ENCODE measurements around the gene CLMN. TPM values are rescaled to one million over a fixed set of nuclear protein-coding genes. Genes with fewer than 3 reads are reported as not detected.

The CLMN gene
- total and polyA plus RNA-seq, 2 donors (not counting 1 experiment from before 2014, with no cell fraction given), result 9.6 to 51.5 TPM

DNA sequence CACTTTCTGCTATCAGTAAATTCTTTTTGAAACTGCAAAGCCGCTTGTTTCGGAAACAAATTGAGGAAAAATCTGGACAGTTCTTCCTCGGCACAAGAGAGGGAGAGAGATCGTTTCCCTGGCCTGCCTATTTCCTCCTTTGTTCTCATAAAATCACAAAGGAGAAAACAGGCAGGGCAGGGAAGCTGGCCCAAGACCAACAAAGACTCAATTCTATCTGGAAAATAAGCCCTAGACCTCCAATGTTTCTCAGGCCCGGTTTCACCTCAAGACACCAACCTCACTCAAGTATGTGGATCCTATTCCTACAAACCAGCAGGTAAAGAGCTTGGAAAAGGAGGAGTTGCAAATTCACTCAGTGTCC, 181.9 kb downstream of the CLMN start:
- no peaks in the 10 kb centered on the region for H3K9me3 ChIP-seq (ENCODE audit: control extremely low read depth in 1 of 3, control insufficient read depth in 2 of 3, insufficient read depth in 1 of 3, low read length in 2 of 3)
- ChIA-PET POLR2A (no interaction called here), CTCF (no interaction called here)
- H2AFZ ChIP-seq (ENCODE audit: insufficient read depth, low read depth, low read length, poor library complexity, severe bottlenecking), result no peak overlapping the region
- H3K27me3 ChIP-seq (replicated peaks in 1 of 4; ENCODE audit: control extremely low read depth in 1 of 4, control insufficient read depth in 3 of 4, insufficient read depth in 4 of 4, low read length in 3 of 4), result no peaks in the 10 kb centered on the region
- no peak overlapping the region for H3K9ac ChIP-seq (ENCODE audit: low read length)
- peak overlapping the region in 1 of 2 donors; percentile 42 for H3K27ac ChIP-seq (ENCODE audit: low read length in 2 of 2)
- 100% methylated on average over 3 of the region's 5 CpGs for WGBS (ENCODE audit: insufficient coverage)
- ATAC-seq (ENCODE audit: low read depth) (no peak), DNase-seq (no peak)
- no peak overlapping the region for H3K4me3 ChIP-seq (ENCODE audit: control extremely low read depth in 1 of 5, extremely low read depth in 1 of 5, insufficient read depth in 1 of 5, low read depth in 2 of 5, low read length in 4 of 5)
- intact Hi-C loops (cut with micrococcal nuclease), result no loop called here
- peaks cover 14 to 24% of the 10 kb centered on the region in 2 donors for H3K4me1 ChIP-seq (ENCODE audit: control insufficient read depth in 2 of 2, insufficient read depth in 2 of 2, low read length in 2 of 2)
- peaks cover 6 to 13% of the 10 kb centered on the region in 2 experiments for H3K36me3 ChIP-seq (replicated peaks in 1 of 2; ENCODE audit: control extremely low read depth in 1 of 2, control insufficient read depth in 1 of 2, extremely low read depth in 1 of 2, insufficient read depth in 2 of 2, low read length in 1 of 2)
- TF ChIP-seq, protein P1, sequence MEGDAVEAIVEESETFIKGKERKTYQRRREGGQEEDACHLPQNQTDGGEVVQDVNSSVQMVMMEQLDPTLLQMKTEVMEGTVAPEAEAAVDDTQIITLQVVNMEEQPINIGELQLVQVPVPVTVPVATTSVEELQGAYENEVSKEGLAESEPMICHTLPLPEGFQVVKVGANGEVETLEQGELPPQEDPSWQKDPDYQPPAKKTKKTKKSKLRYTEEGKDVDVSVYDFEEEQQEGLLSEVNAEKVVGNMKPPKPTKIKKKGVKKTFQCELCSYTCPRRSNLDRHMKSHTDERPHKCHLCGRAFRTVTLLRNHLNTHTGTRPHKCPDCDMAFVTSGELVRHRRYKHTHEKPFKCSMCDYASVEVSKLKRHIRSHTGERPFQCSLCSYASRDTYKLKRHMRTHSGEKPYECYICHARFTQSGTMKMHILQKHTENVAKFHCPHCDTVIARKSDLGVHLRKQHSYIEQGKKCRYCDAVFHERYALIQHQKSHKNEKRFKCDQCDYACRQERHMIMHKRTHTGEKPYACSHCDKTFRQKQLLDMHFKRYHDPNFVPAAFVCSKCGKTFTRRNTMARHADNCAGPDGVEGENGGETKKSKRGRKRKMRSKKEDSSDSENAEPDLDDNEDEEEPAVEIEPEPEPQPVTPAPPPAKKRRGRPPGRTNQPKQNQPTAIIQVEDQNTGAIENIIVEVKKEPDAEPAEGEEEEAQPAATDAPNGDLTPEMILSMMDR (IDR thresholded peaks at IDR 0.05), result no peak
- no peak for TF ChIP-seq EZH2 (IDR thresholded peaks at IDR 0.05; ENCODE audit: borderline replicate concordance, insufficient read depth, low read depth, low read length, poor library complexity, severe bottlenecking)
- H3K4me3 Mint-ChIP-seq, result no peak overlapping the region
- no peaks in the 10 kb centered on the region for H3K27me3 Mint-ChIP-seq
- H3K4me2 ChIP-seq (replicated peaks; ENCODE audit: low read depth, low read length, poor library complexity, severe bottlenecking), result no peak overlapping the region
- peaks cover 49% of the 10 kb centered on the region for H4K20me1 ChIP-seq (ENCODE audit: control insufficient read depth, insufficient read depth, low read length, poor library complexity, severe bottlenecking)
- no peak overlapping the region for H3K27ac Mint-ChIP-seq
- peaks cover 58% of the 10 kb centered on the region for H3K4me1 Mint-ChIP-seq
- H3K9me3 Mint-ChIP-seq (ENCODE audit: insufficient read depth), result no peaks in the 10 kb centered on the region
- peaks cover 90% of the 10 kb centered on the region for H3K79me2 ChIP-seq (ENCODE audit: control insufficient read depth, insufficient read depth, low read length)

DNA sequence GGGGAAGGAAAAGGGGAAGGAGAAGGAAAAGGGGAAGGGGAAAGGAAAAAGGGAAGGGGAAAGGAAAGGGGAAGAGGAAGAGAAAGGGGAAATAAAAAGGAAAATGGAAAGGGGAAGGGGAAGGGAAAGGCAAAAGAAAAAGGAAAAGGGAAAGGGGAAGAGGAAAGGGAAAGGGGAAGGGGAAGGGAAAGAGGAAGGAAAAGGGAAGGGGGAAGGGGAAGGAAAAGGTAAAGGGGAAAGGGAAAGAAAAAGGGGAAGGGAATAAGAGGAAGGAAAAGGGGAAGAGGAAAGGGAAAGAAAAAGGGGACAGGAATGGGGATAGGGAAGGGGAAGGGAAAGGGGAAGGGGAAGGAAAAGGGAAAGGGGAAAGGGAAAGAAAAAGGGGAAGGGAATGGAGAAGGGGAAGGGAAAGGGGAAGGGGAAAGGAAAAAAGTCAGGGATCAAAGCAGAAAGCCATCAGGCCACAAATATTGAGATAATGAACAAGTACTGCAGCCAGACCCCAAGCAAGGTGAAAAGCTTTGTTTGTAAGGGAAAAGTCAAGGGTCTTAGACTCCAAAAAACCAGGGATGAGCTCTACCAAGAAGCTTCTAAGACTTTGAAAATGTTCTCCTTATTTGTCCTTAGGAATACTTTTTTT, 182.4 kb downstream of the CLMN start:
- peaks cover 7 to 18% of the 10 kb centered on the region in 2 experiments for H3K36me3 ChIP-seq (replicated peaks in 1 of 2; ENCODE audit: control extremely low read depth in 1 of 2, control insufficient read depth in 1 of 2, extremely low read depth in 1 of 2, insufficient read depth in 2 of 2, low read length in 1 of 2)
- H3K79me2 ChIP-seq (ENCODE audit: control insufficient read depth, insufficient read depth, low read length), result peaks cover 90% of the 10 kb centered on the region
- H2AFZ ChIP-seq (ENCODE audit: insufficient read depth, low read depth, low read length, poor library complexity, severe bottlenecking), result no peak overlapping the region
- Mint-ChIP-seq H3K9me3 (ENCODE audit: insufficient read depth) (no peaks in the 10 kb centered on the region), H3K4me3 (no peak overlapping the region), H3K27me3 (no peaks in the 10 kb centered on the region), H3K27ac (no peak overlapping the region), H3K4me1 (peaks cover 53% of the 10 kb centered on the region)
- peak overlapping the region in 1 of 2 donors; percentile 42 for H3K27ac ChIP-seq (ENCODE audit: low read length in 2 of 2)
- ChIA-PET CTCF (no interaction called here), POLR2A (no interaction called here)
- intact Hi-C loops (cut with micrococcal nuclease), result no loop called here
- no peaks in the 10 kb centered on the region for H3K27me3 ChIP-seq (replicated peaks in 1 of 4; ENCODE audit: control extremely low read depth in 1 of 4, control insufficient read depth in 3 of 4, insufficient read depth in 4 of 4, low read length in 3 of 4)
- TF ChIP-seq EZH2 (IDR thresholded peaks at IDR 0.05; ENCODE audit: borderline replicate concordance, insufficient read depth, low read depth, low read length, poor library complexity, severe bottlenecking), result no peak
- TF ChIP-seq, protein P1 (IDR thresholded peaks at IDR 0.05), result no peak
- DNase-seq, result no peak
- H4K20me1 ChIP-seq (ENCODE audit: control insufficient read depth, insufficient read depth, low read length, poor library complexity, severe bottlenecking), result peaks cover 48% of the 10 kb centered on the region
- H3K4me3 ChIP-seq (ENCODE audit: control extremely low read depth in 1 of 5, extremely low read depth in 1 of 5, insufficient read depth in 1 of 5, low read depth in 2 of 5, low read length in 4 of 5), result no peak overlapping the region
- no peak overlapping the region for H3K9ac ChIP-seq (ENCODE audit: low read length)
- H3K9me3 ChIP-seq (ENCODE audit: control extremely low read depth in 1 of 3, control insufficient read depth in 2 of 3, insufficient read depth in 1 of 3, low read length in 2 of 3), result no peaks in the 10 kb centered on the region
- ATAC-seq (ENCODE audit: low read depth), result no peak
- H3K4me1 ChIP-seq (ENCODE audit: control insufficient read depth in 2 of 2, insufficient read depth in 2 of 2, low read length in 2 of 2), result peaks cover 11 to 21% of the 10 kb centered on the region in 2 donors
- H3K4me2 ChIP-seq (replicated peaks; ENCODE audit: low read depth, low read length, poor library complexity, severe bottlenecking), result no peak overlapping the region
